ENCODE data around the gene PLCXD3. TPM values are rescaled to one million over a fixed set of nuclear protein-coding genes. Genes with fewer than 3 reads are reported as not detected.
"Not testable (repeated sequence)": the region's sequence is repeated elsewhere in the genome, so short reads cannot be mapped to it uniquely, and the experiment has no call there.

PLCXD3 gene
- total RNA-seq, 1 donor from 2014 or later: not detected

DNA sequence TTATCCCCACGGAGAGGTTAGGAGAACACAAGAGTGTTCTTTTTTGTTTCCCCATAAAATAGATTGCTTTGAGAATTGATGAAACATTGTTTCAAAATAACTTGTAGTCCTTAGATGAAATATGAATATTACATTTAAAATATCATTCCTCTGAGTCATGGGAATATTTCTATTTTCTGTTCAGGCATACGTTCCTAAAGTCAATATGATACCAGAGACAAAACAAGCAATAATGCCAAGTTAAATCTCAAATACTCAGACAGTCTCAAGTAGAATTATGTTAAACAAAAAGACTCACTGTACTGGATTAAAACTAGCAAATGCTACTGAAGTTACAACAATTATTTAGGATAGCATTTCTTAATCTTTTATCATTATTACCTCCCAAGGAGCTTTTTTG lies 185.3 kb downstream of the PLCXD3 start:
- ChIA-PET CTCF (no interaction called here), POLR2A (no interaction called here)
- H3K27me3 Mint-ChIP-seq: no peaks in the 10 kb centered on the region
- no peak overlapping the region for H3K4me3 Mint-ChIP-seq
- ATAC-seq (ENCODE audit: low read depth) (no peak), DNase-seq (no peak)
- no peaks in the 10 kb centered on the region for H3K4me1 Mint-ChIP-seq
- TF ChIP-seq, protein P1, sequence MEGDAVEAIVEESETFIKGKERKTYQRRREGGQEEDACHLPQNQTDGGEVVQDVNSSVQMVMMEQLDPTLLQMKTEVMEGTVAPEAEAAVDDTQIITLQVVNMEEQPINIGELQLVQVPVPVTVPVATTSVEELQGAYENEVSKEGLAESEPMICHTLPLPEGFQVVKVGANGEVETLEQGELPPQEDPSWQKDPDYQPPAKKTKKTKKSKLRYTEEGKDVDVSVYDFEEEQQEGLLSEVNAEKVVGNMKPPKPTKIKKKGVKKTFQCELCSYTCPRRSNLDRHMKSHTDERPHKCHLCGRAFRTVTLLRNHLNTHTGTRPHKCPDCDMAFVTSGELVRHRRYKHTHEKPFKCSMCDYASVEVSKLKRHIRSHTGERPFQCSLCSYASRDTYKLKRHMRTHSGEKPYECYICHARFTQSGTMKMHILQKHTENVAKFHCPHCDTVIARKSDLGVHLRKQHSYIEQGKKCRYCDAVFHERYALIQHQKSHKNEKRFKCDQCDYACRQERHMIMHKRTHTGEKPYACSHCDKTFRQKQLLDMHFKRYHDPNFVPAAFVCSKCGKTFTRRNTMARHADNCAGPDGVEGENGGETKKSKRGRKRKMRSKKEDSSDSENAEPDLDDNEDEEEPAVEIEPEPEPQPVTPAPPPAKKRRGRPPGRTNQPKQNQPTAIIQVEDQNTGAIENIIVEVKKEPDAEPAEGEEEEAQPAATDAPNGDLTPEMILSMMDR (IDR thresholded peaks at IDR 0.05): no peak
- H3K36me3 Mint-ChIP-seq (ENCODE audit: low read depth): no peaks in the 10 kb centered on the region
- no peak overlapping the region for H3K27ac Mint-ChIP-seq
- H3K9me3 Mint-ChIP-seq: no peaks in the 10 kb centered on the region
- intact Hi-C loops (cut with micrococcal nuclease): no loop called here

DNA sequence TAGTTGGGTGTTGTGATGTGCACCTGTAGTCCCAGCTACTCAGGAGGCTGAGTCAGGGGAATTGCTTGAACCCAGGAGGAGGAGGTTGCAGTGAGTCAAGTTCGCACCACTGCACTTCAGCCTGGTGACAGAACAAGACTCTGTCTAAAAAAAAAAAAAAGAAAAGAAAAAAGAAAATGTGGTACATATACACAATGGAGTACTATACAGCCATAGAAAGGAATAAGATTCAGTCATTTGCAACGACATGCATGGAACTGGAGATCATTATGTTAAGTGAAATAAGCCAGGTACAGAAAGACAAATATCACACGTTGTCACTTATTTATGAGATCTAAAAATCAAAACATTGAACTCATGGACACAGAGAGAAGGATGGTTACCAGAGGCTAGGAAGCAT lies 187.6 kb downstream of the PLCXD3 start:
- H3K36me3 Mint-ChIP-seq (ENCODE audit: low read depth); H3K4me1 Mint-ChIP-seq; H3K27me3 Mint-ChIP-seq; H3K9me3 Mint-ChIP-seq; intact Hi-C loops (cut with micrococcal nuclease); DNase-seq; ATAC-seq (ENCODE audit: low read depth); H3K4me3 Mint-ChIP-seq; POLR2A ChIA-PET; CTCF ChIA-PET; H3K27ac Mint-ChIP-seq: not testable (repeated sequence)

DNA sequence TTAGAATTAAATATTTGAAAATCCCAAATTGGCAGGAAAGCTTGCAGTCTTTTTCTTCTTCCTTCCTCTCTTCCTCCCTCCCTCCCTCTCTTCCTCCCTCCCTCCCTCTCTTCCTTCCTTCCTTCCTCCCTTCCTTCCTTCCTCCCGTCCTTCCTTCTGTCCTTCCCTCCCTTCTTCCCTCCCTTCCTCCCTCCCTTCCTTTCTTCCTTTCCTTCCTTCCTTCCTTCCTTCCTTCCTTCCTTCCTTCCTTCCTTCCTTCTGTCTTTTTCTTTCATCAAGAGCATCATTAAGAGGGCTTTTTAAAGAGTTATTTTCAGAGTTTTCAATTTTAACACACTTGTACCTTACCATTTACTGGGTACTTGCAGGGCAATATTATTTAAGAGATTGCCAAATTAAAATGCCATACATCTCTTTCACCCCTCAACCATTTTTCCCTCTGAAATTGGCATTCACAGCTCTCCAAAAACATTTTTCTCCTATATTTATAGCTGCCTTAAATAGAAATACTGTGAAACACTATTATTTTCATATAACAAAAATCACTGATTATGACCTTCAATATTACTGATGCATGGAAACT lies 197.8 kb downstream of the PLCXD3 start:
- ATAC-seq (ENCODE audit: low read depth): no peak
- Mint-ChIP-seq H3K36me3 (ENCODE audit: low read depth) (no peaks in the 10 kb centered on the region), H3K27ac (no peak overlapping the region), H3K4me1 (no peaks in the 10 kb centered on the region), H3K4me3 (no peak overlapping the region), H3K27me3 (no peaks in the 10 kb centered on the region), H3K9me3 (peaks cover 6% of the 10 kb centered on the region)
- TF ChIP-seq, protein P1 (IDR thresholded peaks at IDR 0.05): no peak
- ChIA-PET CTCF (no interaction called here), POLR2A (no interaction called here)
- intact Hi-C loops (cut with micrococcal nuclease): no loop called here
- no peak for DNase-seq

DNA sequence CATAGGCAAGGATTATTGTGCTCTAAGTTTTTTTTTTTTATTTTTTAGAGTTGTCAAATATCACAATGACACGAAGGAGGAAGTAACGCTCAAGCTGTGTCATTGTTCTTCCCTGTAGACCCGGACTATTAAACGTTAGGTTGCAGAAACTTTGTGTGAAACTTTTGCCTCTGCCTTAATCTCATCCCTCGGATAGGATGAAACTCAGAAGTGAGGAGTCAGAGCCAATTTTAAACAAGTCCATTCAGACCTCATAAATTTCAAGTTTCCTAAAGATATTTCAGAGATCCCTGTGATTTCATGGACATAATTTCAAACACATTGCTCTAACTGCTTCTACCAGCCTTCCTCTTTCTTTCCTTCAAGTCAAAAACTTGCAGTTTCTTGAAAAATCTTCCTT lies 198.3 kb downstream of the PLCXD3 start:
- ATAC-seq (ENCODE audit: low read depth) (no peak), DNase-seq (no peak)
- no peaks in the 10 kb centered on the region for H3K36me3 Mint-ChIP-seq (ENCODE audit: low read depth)
- no peaks in the 10 kb centered on the region for H3K4me1 Mint-ChIP-seq
- H3K4me3 Mint-ChIP-seq: no peak overlapping the region
- no peak overlapping the region for H3K27ac Mint-ChIP-seq
- no peaks in the 10 kb centered on the region for H3K27me3 Mint-ChIP-seq
- ChIA-PET CTCF (no interaction called here), POLR2A (no interaction called here)
- intact Hi-C loops (cut with micrococcal nuclease): no loop called here
- TF ChIP-seq, protein P1 (IDR thresholded peaks at IDR 0.05): no peak
- peaks cover 6% of the 10 kb centered on the region for H3K9me3 Mint-ChIP-seq

DNA sequence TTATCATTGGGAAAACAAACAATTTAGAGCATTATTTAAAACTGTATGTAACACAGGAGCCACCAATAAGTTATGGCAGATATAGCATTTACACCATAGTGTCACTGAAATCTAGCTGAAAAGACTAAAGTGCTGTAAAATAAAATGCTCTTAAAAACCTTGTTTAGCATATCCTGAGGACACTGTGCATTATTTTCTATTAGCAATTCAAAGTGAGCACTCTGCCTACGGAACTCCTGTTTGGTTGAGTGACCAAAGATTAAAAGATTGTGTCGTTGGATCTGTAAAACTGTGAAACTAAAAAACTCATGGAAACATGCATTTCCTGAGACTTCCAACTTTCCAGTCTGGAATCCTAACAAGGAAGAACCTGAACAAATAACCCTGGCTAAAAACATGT lies 201.1 kb downstream of the PLCXD3 start:
- no peaks in the 10 kb centered on the region for H3K4me1 Mint-ChIP-seq
- DNase-seq: no peak
- H3K36me3 Mint-ChIP-seq (ENCODE audit: low read depth): no peaks in the 10 kb centered on the region
- intact Hi-C loops (cut with micrococcal nuclease): no loop called here
- no peak overlapping the region for H3K4me3 Mint-ChIP-seq
- ATAC-seq (ENCODE audit: low read depth): no peak
- no peaks in the 10 kb centered on the region for H3K27me3 Mint-ChIP-seq
- peaks cover 4% of the 10 kb centered on the region for H3K9me3 Mint-ChIP-seq
- POLR2A ChIA-PET: no interaction called here
- CTCF ChIA-PET: no interaction called here
- H3K27ac Mint-ChIP-seq: no peak overlapping the region
- TF ChIP-seq, protein P1 (IDR thresholded peaks at IDR 0.05): no peak

DNA sequence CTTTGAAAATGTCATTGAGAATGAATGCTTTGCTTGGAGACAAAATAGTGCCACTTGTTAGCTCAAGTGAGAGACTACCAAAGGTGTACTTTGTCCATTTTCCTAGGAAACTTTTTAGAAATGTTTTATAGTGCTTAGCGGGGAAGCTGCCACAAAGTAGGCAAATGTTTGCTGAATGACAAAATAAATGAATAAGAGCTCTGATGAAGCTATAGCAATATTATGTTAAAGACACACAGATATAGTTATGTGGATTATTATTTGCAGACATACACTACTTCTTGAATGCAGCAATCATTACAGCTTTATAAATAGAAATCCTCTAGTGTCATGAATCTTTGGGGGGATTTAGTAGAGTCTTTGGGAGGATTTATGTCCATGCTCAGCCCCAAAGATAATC lies 204.4 kb downstream of the PLCXD3 start:
- TF ChIP-seq, protein P1 (IDR thresholded peaks at IDR 0.05): no peak
- ChIA-PET CTCF (no interaction called here), POLR2A (no interaction called here)
- ATAC-seq (ENCODE audit: low read depth): no peak
- no peak for DNase-seq
- Mint-ChIP-seq H3K4me3 (no peak overlapping the region), H3K4me1 (no peaks in the 10 kb centered on the region), H3K9me3 (peaks cover 4% of the 10 kb centered on the region), H3K27ac (no peak overlapping the region), H3K36me3 (ENCODE audit: low read depth) (no peaks in the 10 kb centered on the region), H3K27me3 (no peaks in the 10 kb centered on the region)
- intact Hi-C loops (cut with micrococcal nuclease): no loop called here

All from activated B cell treated with CpG ODN at 0.5 μM for 24 hours (primary cell).